H9 (cell line): Measurements from ENCODE around the gene CBX1. TPM values are rescaled to one million over a fixed set of nuclear protein-coding genes. Genes with fewer than 3 reads are reported as not detected.

Experiments used
- DNase-seq: peaks from one replicate; pipeline ENCODE4 v3.0.0-alpha.2; 2017
- H2AFZ ChIP-seq: one replicate; pipeline ENCODE4 v1.6.1; 2013; ENCODE audit warnings: mild to moderate bottlenecking, low read length, control low read depth, moderate library complexity
- H2AK5ac ChIP-seq: 2 replicates; pipeline ENCODE4 v1.6.1; 2013; ENCODE audit warnings: low read length, control low read depth, mixed read lengths; ENCODE audit not compliant: insufficient read length
- H2BK120ac ChIP-seq: one replicate; pipeline ENCODE4 v1.6.1; 2013; ENCODE audit warnings: low read depth, mild to moderate bottlenecking, low read length, control low read depth, inconsistent platforms; ENCODE audit not compliant: poor library complexity, severe bottlenecking
- H2BK12ac ChIP-seq: 2 replicates; pipeline ENCODE4 v1.6.1; 2013; ENCODE audit warnings: low read length, control low read depth, mixed read lengths, low read depth; ENCODE audit not compliant: insufficient read length
- H2BK15ac ChIP-seq: 2 replicates; pipeline ENCODE4 v1.6.1; 2013; ENCODE audit warnings: low read depth, low read length, control low read depth
- H2BK20ac ChIP-seq: one replicate; pipeline ENCODE4 v1.6.1; 2013; ENCODE audit warnings: low read depth, mild to moderate bottlenecking, low read length, control low read depth, inconsistent platforms; ENCODE audit not compliant: poor library complexity, severe bottlenecking
- H2BK5ac ChIP-seq: 2 replicates; pipeline ENCODE4 v1.6.1; 2013; ENCODE audit warnings: low read length, control low read depth, mixed read lengths; ENCODE audit not compliant: insufficient read length
- H3K14ac ChIP-seq: 2 replicates; pipeline ENCODE4 v1.6.1; 2013; ENCODE audit warnings: low read length, control low read depth; ENCODE audit not compliant: insufficient read depth
- H3K18ac ChIP-seq: 2 replicates; pipeline ENCODE4 v1.6.1; 2013; ENCODE audit warnings: low read depth, mild to moderate bottlenecking, mixed read lengths, low read length, control low read depth; ENCODE audit not compliant: insufficient read length
- H3K23ac ChIP-seq: 2 replicates; pipeline ENCODE4 v1.6.1; 2013; ENCODE audit warnings: low read length, control low read depth, mixed read lengths, low read depth; ENCODE audit not compliant: insufficient read length
- H3K23me2 ChIP-seq: 2 replicates; pipeline ENCODE4 v1.6.1; 2013; ENCODE audit warnings: low read depth, mild to moderate bottlenecking, mixed read lengths, low read length, control low read depth; ENCODE audit not compliant: insufficient read length, poor library complexity, severe bottlenecking
- H3K27ac ChIP-seq: 2 replicates; pipeline ENCODE4 v1.5.1; 2013; ENCODE audit warnings: low read length, control low read depth, mixed read lengths, low read depth; ENCODE audit not compliant: insufficient read length
- H3K27me3 ChIP-seq: 2 replicates; pipeline ENCODE4 v1.6.1; 2013; ENCODE audit warnings: low read length, control low read depth, inconsistent platforms; ENCODE audit not compliant: insufficient read depth
- H3K4ac ChIP-seq: 2 replicates; pipeline ENCODE4 v1.6.1; 2013; ENCODE audit warnings: low read depth, mild to moderate bottlenecking, control low read depth, inconsistent platforms, low read length, moderate library complexity
- H3K4me1 ChIP-seq: 2 replicates; pipeline ENCODE4 v1.6.1; 2013; ENCODE audit warnings: low read length, control low read depth, inconsistent platforms; ENCODE audit not compliant: insufficient read depth
- H3K4me2 ChIP-seq: 2 replicates; pipeline ENCODE4 v1.6.1; 2013; ENCODE audit warnings: low read length, control low read depth, mixed read lengths; ENCODE audit not compliant: insufficient read length, insufficient read depth
- H3K56ac ChIP-seq: 2 replicates; pipeline ENCODE4 v1.6.1; 2013; ENCODE audit warnings: low read depth, mild to moderate bottlenecking, mixed read lengths, low read length, control low read depth; ENCODE audit not compliant: insufficient read length
- H3K79me1 ChIP-seq: 2 replicates; pipeline ENCODE4 v1.6.1; 2013; ENCODE audit warnings: low read depth, mild to moderate bottlenecking, moderate library complexity, low read length, control low read depth, inconsistent platforms; ENCODE audit not compliant: insufficient read depth, poor library complexity, severe bottlenecking
- H3K79me2 ChIP-seq: 2 replicates; pipeline ENCODE4 v1.6.1; 2013; ENCODE audit warnings: low read length, control low read depth, inconsistent platforms; ENCODE audit not compliant: insufficient read depth
- H3K9ac ChIP-seq: 2 replicates; pipeline ENCODE4 v1.6.1; 2013; ENCODE audit warnings: low read length, control low read depth, mixed read lengths; ENCODE audit not compliant: insufficient read length; ENCODE audit errors: extremely low read depth
- H3K9me3 ChIP-seq: one replicate; pipeline ENCODE4 v1.6.1; 2013; ENCODE audit warnings: low read depth, low read length, inconsistent platforms; ENCODE audit not compliant: control insufficient read depth
- H3T11ph ChIP-seq: one replicate; pipeline ENCODE4 v1.6.1; 2013; ENCODE audit warnings: mild to moderate bottlenecking, low read length, control low read depth, inconsistent platforms
- H4K20me1 ChIP-seq: one replicate; pipeline ENCODE4 v1.6.1; 2013; ENCODE audit not compliant: control insufficient read depth, insufficient read length, insufficient read depth
- H4K5ac ChIP-seq: 2 replicates; pipeline ENCODE4 v1.6.1; 2013; ENCODE audit warnings: low read depth, mild to moderate bottlenecking, mixed read lengths, low read length, control low read depth; ENCODE audit not compliant: insufficient read length
- H4K8ac ChIP-seq: replicated peaks from 2 replicates; pipeline ENCODE4 v1.6.1; 2013; ENCODE audit warnings: low read length, control low read depth, mixed read lengths, low read depth; ENCODE audit not compliant: insufficient read length
- H4K91ac ChIP-seq: 2 replicates; pipeline ENCODE4 v1.6.1; 2013; ENCODE audit warnings: low read depth, mild to moderate bottlenecking, moderate library complexity, mixed read lengths, low read length, control low read depth; ENCODE audit not compliant: insufficient read length
- H3K27ac Mint-ChIP-seq, 3 experiments: 2 replicates in 2 of 3; 3 replicates in 1 of 3; pipeline ENCODE4 v1.8.0; 2020 to 2021; ENCODE audit warnings: mixed read lengths in 3 of 3, mild to moderate bottlenecking in 1 of 3, moderate library complexity in 1 of 3
- H3K27me3 Mint-ChIP-seq: 2 replicates; pipeline ENCODE4 v1.8.0; 2021; ENCODE audit warnings: low read depth, mild to moderate bottlenecking, moderate library complexity, mixed read lengths
- H3K36me3 Mint-ChIP-seq, 3 experiments: 2 replicates in 2 of 3; 3 replicates in 1 of 3; pipeline ENCODE4 v1.8.0; 2020 to 2021; ENCODE audit warnings: low read depth in 3 of 3, mixed read lengths in 3 of 3; ENCODE audit not compliant: insufficient read depth in 1 of 3
- H3K4me1 Mint-ChIP-seq, 2 experiments: 2 replicates each; pipeline ENCODE4 v1.8.0; 2020; ENCODE audit warnings: mixed read lengths in 2 of 2
- H3K4me3 Mint-ChIP-seq, 2 experiments: 2 replicates in 1 of 2; 3 replicates in 1 of 2; pipeline ENCODE4 v1.8.0; 2020 to 2021; ENCODE audit warnings: mild to moderate bottlenecking in 2 of 2, mixed read lengths in 2 of 2, moderate library complexity in 1 of 2
- H3K9me3 Mint-ChIP-seq, 2 experiments: 2 replicates in 1 of 2; 3 replicates in 1 of 2; pipeline ENCODE4 v1.8.0; 2020; ENCODE audit warnings: mild to moderate bottlenecking in 2 of 2, mixed read lengths in 2 of 2, moderate library complexity in 1 of 2
- CTCF ChIP-seq: fragments of 200-600 bp; sonication (generic); conservative IDR thresholded peaks from 3 replicates; pipeline ENCODE4 v1.8.0; 2021; ENCODE audit warnings: antibody characterized with exemption, mild to moderate bottlenecking
- WGBS: extraction: QIAGEN DNeasy Blood & Tissue Kit; methylation state at CpG from one replicate; pipeline ENCODE4 v1.1.7; 2013; ENCODE audit warnings: missing lambda C conversion rate, low lambda C conversion rate, mixed read lengths; ENCODE audit not compliant: insufficient read length; ENCODE audit errors: extremely low coverage; 5-methylcytosine and 5-hydroxymethylcytosine counted together
- total RNA-seq: library from RNA; stranded (reverse); gene quantifications from 2 replicates; pipeline ENCODE4 v1.2.1, GENCODE V29; 2021

CBX1 gene
- total RNA-seq, 1 experiment from 2014 or later, result 155 TPM

DNA sequence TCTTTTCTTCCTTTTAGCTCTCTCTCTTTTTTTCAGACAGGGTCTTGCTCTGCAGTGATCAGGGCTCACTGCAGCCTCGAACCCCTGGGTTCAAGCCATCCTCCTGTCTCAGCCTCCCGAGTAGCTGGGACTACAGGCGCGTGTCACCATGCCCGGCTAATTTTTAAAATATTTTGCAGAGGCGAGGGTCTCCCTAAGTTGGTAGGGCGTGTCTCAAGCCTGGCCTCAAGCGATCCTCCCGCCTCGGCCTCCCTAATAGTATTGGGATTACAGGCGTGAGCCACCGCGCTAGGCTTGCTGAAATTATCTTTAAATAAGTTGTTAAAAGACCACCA lies 5.5 kb upstream of the CBX1 start:
- H3K18ac ChIP-seq, result no peak overlapping the region
- Mint-ChIP-seq H3K9me3 (peaks cover 0 to 8% of the 10 kb centered on the region in 2 experiments; a peak in 4 of 5 replicates), H3K4me3 (peak overlapping the region; percentile 84 to 96), H3K36me3 (peaks cover 4 to 5% (median 5%) of the 10 kb centered on the region in 3 experiments; a peak in 4 of 7 replicates), H3K4me1 (peaks cover 10 to 12% of the 10 kb centered on the region in 2 experiments), H3K27ac (no peak overlapping the region), H3K27me3 (peaks cover 8% of the 10 kb centered on the region)
- no peak overlapping the region for H3K23ac ChIP-seq
- no peak overlapping the region for H3K27ac ChIP-seq
- no peak for DNase-seq
- H3K4me2 ChIP-seq, result peak overlapping the region; percentile 94
- no peak overlapping the region for H2BK20ac ChIP-seq
- H3K79me2 ChIP-seq, result peaks cover 8% of the 10 kb centered on the region; the same call in 1 of the 2 replicates
- H4K8ac ChIP-seq, result no peak overlapping the region
- H2BK120ac ChIP-seq, result no peak overlapping the region
- H3K9ac ChIP-seq, result no peak overlapping the region
- TF ChIP-seq CTCF, result no peak
- peaks cover 4% of the 10 kb centered on the region for H3K79me1 ChIP-seq
- no peaks in the 10 kb centered on the region for H3K27me3 ChIP-seq
- WGBS, result no CpG with 5 or more reads among the region's 13 CpGs
- H2AK5ac ChIP-seq, result no peak overlapping the region
- peaks cover 4% of the 10 kb centered on the region; the same call in 1 of the 2 replicates for H3K4me1 ChIP-seq
- H2BK12ac ChIP-seq, result no peak overlapping the region
- H3K4ac ChIP-seq, result no peak overlapping the region
- H2AFZ ChIP-seq, result no peak overlapping the region
- no peak overlapping the region for H3K14ac ChIP-seq
- peaks cover 3% of the 10 kb centered on the region for H3K23me2 ChIP-seq
- H3K56ac ChIP-seq, result no peak overlapping the region
- no peaks in the 10 kb centered on the region for H4K20me1 ChIP-seq
- H3K9me3 ChIP-seq, result no peaks in the 10 kb centered on the region
- H2BK15ac ChIP-seq, result no peak overlapping the region
- no peak overlapping the region for H2BK5ac ChIP-seq
- no peak overlapping the region for H4K5ac ChIP-seq
- no peak overlapping the region for H4K91ac ChIP-seq
- no peak overlapping the region for H3T11ph ChIP-seq
